CD4-positive, alpha-beta T cell treated with Interleukin-17A for 4 hours (primary cell): Measurements from ENCODE around the gene CLASRP.
"Not testable (repeated sequence)": the region's sequence is repeated elsewhere in the genome, so short reads cannot be mapped to it uniquely, and the experiment has no call there.

Source experiments
- DNase-seq: peaks from one replicate; pipeline ENCODE4 v3.0.0-alpha.2; 2020; ENCODE audit warnings: mixed read lengths

Gene CLASRP

DNA sequence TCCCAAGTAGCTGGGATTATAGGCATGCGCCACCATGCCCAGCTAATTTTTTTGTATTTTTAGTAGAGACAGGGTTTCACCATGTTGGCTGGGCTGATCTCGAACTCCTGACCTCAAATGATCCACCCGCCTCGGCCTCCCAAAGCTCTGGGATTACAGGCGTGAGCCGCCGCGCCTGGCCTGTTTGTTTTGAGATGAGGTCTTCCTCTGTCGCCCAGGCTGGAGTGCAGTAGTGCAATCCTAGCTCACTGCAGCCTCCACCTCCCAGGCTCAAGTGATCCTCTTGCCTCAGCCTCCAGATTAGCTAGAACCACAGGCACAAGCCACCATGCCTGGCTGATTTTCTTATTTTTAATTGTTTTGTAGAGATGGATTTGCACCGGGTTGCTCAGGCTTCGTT lies 67.5 kb downstream of the CLASRP start:
- DNase-seq, result not testable (repeated sequence)

DNA sequence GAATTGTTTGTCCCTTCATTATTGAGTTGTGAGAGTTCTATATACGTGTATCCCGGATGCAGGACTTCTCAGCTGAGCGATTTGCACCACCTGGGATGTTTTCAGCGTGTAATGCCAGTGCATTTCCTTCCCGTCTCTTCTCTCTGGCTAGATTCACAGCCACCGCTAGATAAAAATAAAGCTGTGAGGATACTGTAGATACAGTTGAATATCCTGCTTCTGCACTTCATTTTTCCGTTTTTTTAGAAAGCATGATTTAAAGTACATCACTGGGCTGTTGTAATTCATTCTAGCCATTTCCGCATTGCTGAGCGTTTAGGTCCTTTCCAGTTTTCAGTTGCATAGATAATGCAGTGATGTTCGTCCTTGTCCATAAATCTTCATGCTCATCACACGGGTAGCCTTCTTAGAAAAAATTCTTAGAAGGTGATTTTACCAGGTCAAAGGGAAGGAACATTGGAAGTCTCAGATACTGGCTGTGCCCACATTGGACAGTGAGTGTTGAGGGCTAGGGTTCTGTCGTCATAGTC lies 68.8 kb downstream of the CLASRP start:
- DNase-seq, result no peak

DNA sequence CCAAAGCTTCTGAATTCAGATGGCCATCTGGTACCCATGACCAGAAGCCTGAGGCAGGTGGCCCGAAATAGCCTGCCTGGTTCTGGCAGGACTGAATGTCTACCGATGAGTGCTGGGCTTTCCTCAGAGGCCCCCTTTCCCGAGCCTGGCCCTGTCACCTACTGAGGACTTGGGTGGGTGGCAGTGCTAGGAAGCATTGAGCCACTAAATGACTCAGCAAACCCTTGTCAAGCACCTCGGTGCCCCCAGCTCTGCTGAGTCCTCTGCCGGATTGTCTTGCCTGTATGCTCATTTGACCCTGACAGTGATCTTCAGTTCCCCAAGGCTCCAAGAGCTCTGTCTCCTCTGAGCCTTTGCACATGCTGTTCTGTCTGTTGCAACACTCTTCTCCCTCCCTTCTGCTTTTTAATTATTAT lies 72.0 kb downstream of the CLASRP start:
- no peak for DNase-seq

DNA sequence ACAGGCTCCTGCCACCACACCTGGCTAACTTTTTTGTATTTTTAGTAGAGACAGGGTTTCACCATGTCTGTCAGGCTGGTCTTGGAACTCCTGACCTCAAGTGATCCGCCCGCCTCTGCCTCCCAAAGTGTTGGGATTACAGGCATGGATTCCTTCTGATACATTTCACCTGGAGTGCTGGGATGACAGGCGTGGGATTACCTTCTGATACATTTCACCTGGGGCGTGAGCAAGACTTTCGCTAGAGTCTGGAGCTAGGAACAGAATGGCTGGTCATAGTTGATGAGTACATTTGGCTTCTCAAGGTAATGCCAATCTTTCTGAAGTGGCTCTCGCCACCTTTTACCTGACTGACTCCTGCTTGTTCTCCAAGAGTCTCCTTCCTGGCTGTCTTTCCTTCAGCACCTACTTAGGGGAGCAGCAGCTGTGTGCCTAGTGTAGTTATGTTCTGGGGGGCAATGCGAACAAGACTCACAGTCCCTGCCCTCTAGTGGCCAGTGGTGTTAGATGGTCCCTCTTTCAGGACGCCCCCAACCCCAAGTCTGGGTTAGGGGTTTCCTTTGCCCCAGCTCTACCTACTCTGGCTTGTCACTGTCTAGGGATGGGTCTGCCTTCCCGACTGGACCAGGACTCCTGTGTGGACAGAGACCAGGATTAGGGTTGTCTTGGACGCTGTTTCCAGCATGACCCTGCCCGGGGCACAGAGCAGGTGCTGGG lies 73.4 kb downstream of the CLASRP start:
- no peak for DNase-seq

DNA sequence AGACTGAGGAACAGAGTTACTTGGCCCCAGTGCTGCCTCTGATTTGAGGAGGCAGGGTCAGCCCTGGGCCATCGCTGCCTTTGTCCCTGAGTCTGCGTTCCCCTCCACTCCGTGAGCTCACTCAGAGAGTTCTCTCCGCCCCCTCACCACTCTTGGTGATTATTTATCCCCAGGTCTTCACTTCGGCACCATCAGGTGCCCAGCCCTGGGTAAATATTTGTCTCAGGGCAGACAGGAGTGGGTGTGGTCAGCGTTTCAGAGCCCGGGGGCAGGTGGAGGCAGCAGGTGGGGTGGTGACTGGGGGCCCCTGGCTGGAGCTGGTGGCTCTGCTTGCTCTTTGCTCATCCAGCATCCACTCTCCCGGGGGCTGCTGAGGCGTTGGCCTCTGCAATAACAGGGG lies 74.8 kb downstream of the CLASRP start:
- no peak for DNase-seq

DNA sequence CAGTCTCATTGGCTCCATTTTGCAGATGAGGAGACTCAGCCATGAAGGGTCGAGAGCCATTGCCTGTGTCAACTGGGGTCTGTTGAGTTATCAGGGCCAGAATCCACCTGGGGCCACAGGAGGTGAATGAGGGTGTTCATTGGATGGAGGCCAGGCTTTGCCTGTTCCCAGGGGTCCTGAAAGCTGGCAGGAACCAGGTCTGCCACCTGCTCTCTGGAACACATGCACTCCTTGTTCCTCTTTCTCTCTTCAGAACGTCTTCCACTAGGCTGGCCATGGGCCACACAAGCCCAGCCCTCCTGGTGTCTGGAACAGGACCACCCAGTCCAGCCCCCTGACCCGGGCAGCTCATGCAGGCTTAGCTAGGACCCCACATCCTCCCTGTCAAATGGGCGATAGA lies 75.3 kb downstream of the CLASRP start:
- no peak for DNase-seq

DNA sequence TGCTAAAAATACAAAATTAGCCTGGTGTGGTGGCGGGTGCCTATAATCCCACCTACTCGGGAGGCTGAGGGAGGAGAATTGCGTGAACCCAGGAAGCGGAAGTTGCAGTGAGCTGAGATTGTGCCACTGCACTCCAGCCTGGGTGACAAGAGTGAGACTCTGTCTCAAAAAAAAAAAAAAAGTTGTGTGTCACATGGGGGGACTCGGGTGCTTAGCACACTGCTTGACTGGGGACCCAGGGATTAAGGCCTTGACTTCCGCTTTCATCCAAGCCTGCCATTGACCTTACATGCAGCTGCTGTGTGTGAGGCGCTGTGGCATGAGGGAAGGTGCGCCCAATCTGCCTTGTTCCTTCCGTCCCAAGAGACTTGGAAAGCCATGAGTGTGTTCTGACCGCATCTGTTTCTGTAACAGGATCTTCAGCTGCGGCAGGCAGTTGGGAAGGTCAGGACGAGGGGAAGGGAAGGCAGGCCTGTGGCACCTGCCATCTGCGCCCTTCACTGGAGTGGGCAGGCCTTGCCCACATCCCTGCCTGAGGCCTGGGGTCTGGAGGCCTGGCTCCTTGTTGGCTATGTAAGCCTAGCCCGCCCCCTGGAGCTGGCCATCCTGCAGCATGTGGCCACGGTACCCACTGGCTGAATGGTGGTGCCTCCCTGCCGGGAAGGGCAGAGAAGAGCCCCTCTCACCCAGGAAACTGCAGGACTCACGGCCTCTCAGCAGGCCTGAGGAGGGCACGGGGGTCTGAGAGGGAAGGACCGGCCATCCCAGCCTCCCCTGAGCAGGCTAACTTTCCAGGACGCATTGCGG lies 77.2 kb downstream of the CLASRP start:
- DNase-seq, result no peak

DNA sequence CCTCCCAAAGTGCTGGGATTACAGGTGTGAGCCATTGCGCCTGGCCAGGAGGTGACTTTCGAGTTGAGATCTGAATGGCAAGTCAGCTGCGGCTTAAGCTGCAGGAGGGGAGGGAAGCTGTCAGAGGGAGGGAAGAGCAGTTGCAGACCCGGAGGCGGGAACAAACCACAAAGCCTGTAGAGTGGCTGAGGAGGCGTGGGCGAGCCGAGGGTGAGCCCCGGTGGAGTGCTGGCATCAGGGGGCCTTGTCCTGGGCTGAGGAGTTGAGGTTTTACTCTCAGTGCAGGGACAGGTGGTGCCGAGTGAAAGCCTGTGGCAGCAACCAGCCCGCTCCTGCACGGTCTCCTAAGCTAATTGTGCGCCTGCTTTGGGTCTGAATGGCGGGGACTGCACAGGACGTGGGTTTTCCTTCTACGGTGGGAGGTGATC lies 78.3 kb downstream of the CLASRP start:
- DNase-seq, result peak; percentile 58

DNA sequence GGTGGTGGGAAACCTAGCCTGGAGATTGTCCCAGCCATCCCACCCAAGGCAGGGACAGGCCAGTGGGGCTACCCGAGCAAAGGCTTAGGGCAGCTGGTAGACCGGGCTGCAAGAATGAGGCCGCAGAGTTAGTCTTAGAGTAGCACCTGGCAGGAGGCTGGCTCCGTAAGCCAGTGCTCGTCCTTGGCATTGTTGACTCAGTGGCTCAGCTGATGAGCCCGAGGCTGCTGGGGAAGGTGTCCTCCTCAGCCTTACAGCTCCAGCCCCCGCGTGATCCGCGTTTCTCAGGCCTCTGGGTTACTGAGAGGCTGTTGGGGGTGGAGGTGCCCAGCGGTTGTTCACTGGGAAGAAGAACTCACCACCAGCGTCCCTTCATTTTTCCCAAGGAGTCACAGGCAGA lies 78.8 kb downstream of the CLASRP start:
- DNase-seq, result peak; percentile 10

DNA sequence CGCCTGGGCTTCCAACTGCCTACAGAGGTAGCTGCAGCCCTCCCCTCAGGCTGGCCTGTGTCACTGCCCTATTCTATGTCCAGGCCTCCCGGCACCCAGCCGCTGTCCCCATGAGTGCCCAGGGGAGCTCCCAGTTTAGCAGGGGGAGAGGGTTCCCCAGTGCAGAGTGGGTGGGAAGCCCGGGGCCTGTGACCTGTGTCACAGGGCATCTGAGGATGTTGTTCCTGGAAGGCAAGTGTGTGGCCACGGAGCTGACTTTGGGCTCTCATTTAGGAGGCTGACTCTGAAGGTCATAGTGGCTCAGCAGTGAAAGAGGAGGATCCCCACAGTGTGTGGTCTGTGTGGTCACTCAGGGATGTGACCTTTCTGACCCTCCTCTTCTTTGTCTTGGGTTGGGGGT lies 79.3 kb downstream of the CLASRP start:
- no peak for DNase-seq

DNA sequence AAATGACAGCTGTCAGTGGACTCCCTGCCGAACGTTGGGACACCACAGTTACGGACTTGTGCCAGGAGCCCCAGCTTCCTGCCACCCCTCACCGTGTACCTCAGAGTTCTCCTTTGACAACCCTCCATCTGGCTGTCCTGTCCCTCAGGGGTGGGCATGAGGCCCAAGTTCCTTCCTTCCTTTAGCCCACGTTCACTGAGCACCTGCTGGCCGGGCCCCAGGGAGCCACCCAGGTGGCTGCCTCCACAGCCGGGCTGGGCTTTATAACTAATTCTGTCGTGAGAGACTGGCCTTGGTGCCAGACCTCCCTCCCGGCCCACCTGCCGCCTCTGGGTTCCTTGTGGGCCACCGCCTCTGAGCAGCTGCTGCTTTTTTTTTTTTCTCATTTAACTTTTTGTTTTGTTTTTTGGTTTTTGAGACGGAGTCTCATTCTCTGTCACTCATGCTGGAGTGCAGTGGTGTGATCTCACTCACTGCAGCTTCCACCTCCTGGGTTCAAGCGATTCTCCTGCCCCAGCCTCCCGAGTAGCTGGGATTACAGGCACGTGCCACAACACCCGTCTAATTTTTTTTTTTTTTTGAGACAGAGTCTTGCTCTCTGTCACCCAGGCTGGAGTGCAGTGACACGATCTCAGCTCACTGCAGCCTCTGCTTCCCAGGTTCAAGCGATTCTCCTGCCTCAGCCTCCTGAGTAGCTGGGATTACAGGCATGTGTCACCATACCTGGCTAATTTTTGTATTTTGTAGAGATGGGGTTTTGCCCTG lies 79.9 kb downstream of the CLASRP start:
- DNase-seq, result not testable (repeated sequence)

DNA sequence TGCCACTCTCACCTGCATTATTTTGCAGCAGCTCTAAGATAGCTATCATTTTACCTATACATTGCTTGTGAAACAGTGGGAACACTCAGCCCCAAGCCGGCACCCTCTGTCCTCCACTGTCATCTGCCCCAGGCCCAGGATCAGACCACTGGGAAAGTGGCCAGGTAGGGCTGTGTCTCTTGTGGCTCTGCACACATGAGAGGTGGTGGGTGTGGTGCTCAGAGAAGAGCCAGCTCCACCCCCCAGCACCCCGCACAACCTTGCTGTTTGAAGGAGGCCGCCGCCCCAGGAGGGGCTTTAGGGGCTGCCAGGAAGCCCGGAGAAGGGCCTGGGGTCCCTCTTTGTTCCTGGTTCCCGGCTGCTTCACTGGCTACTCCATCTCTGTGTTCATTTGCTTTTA lies 80.7 kb downstream of the CLASRP start:
- DNase-seq, result no peak
